HG02943 (cell line): ENCODE data around the gene PCDHA2.
"Not testable (repeated sequence)": the region's sequence is repeated elsewhere in the genome, so short reads cannot be mapped to it uniquely, and the experiment has no call there.

Experiments
- ATAC-seq: cut with Tn5 transposase; IDR thresholded peaks from one replicate; pipeline ENCODE4 v1.9.1; 2021; ENCODE audit warnings: mild to moderate bottlenecking, low read depth, moderate library complexity; ENCODE audit not compliant: unreplicated experiment

Gene PCDHA2

GRCh38 chr5:140794595-140795258 lies at the start of gene PCDHA2:
TSS of gene PCDHA2 (plus strand) at chr5:140794852.
- ATAC-seq = no peak

GRCh38 chr5:140753561-140753960 lies 41.1 kb upstream of the PCDHA2 start:
- ATAC-seq = no peak

- ATAC-seq = no peak
Observed at GRCh38 chr5:140764177-140764973, 30.3 kb upstream of the PCDHA2 start.

- no peak for ATAC-seq
Observed at GRCh38 chr5:140767444-140767843, 27.2 kb upstream of the PCDHA2 start.

- ATAC-seq = no peak
Observed at GRCh38 chr5:140780512-140780911, 14.1 kb upstream of the PCDHA2 start.

- ATAC-seq = no peak
Observed at GRCh38 chr5:140785905-140786686, 8.6 kb upstream of the PCDHA2 start, which contains the start of gene PCDHA1. TSS of gene PCDHA1 (plus strand) at chr5:140786140.

GRCh38 chr5:140787422-140787821 lies 7.2 kb upstream of the PCDHA2 start:
- ATAC-seq = not testable (repeated sequence)

- ATAC-seq = not testable (repeated sequence)
Observed at GRCh38 chr5:140787849-140788504, 6.7 kb upstream of the PCDHA2 start.

- ATAC-seq = no peak
Observed at GRCh38 chr5:140791089-140791488, 3.6 kb upstream of the PCDHA2 start.

GRCh38 chr5:140795259-140795641 lies 598 bp downstream of the PCDHA2 start:
- ATAC-seq = no peak

- ATAC-seq = not testable (repeated sequence)
Observed at GRCh38 chr5:140796072-140796717, 1.5 kb downstream of the PCDHA2 start.

- ATAC-seq = no peak
Observed at GRCh38 chr5:140796718-140797095, 2.1 kb downstream of the PCDHA2 start.

- no peak for ATAC-seq
Observed at GRCh38 chr5:140800816-140801493, 6.3 kb downstream of the PCDHA2 start, which contains the start of gene PCDHA3. TSS of gene PCDHA3 (plus strand) at chr5:140801057.

GRCh38 chr5:140801494-140801841 lies 6.8 kb downstream of the PCDHA2 start:
- no peak for ATAC-seq

GRCh38 chr5:140802381-140802780 lies 7.7 kb downstream of the PCDHA2 start:
- not testable (repeated sequence) for ATAC-seq

- no peak for ATAC-seq
Observed at GRCh38 chr5:140802781-140803271, 8.2 kb downstream of the PCDHA2 start.

GRCh38 chr5:140806834-140807775 lies 12.5 kb downstream of the PCDHA2 start, which contains the start of gene PCDHA4:
TSS of gene PCDHA4 (plus strand) at chr5:140807068.
- ATAC-seq = no peak

- not testable (repeated sequence) for ATAC-seq
Observed at GRCh38 chr5:140808241-140808888, 13.7 kb downstream of the PCDHA2 start.
